Ishikawa (cell line): ENCODE results near the gene CELF2.

ENCODE experiments used
- CREB1 ChIP-seq: IDR thresholded peaks from 2 replicates; pipeline ENCODE4 v1.6.1; 2012; ENCODE audit warnings: low read depth
- EGR1 ChIP-seq: IDR thresholded peaks from 2 replicates; pipeline ENCODE4 v1.6.1; 2012
- EP300 ChIP-seq: IDR thresholded peaks from 2 replicates; pipeline ENCODE4 v1.6.1; 2012; ENCODE audit warnings: borderline replicate concordance
- RAD21 ChIP-seq: IDR thresholded peaks from 2 replicates; pipeline ENCODE4 v1.6.1; 2012; ENCODE audit warnings: low read depth
- TAF1 ChIP-seq: IDR thresholded peaks from 2 replicates; pipeline ENCODE4 v1.6.1; 2012; ENCODE audit warnings: low read depth, mild to moderate bottlenecking
- TCF12 ChIP-seq: IDR thresholded peaks from 2 replicates; pipeline ENCODE4 v1.6.1; 2012; ENCODE audit warnings: low read depth
- YY1 ChIP-seq: IDR thresholded peaks from 2 replicates; pipeline ENCODE4 v1.6.1; 2012; ENCODE audit warnings: low read depth

DNA sequence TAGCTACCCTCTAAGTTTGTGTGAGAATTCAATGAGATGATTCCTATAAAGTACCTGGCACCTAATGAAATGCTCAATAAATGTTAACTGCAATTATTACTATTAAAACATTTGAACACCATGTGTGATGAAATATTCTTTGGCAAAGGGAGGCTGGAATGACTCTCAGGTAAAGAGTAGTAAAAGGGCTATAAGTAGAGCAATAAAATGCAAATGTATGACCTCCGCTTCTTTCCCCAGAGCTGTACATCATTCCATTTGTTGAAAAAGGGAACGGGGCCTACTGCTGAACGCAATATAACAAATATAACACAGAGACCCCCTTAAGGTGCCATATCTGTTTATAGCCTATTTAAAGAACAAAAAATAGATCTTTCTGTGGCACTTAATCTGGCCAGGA is 27.8 kb downstream of the CELF2 start:
- TF ChIP-seq RAD21 (no peak), YY1 (no peak), EP300 (no peak), TAF1 (no peak), EGR1 (no peak), TCF12 (no peak), CREB1 (no peak)
